GM21515 (cell line): ENCODE data around the gene EML4.
"Not testable (repeated sequence)": the region's sequence is repeated elsewhere in the genome, so short reads cannot be mapped to it uniquely, and the experiment has no call there.

Experiments used
- ATAC-seq: cut with Tn5 transposase; IDR thresholded peaks from one replicate; pipeline ENCODE4 v1.9.1; 2021; ENCODE audit not compliant: unreplicated experiment

Gene EML4

GRCh38 chr2:42250925-42251324, 81.8 kb downstream of the EML4 start:
- no peak for ATAC-seq

GRCh38 chr2:42252464-42252863, 83.3 kb downstream of the EML4 start:
- ATAC-seq: no peak

DNA sequence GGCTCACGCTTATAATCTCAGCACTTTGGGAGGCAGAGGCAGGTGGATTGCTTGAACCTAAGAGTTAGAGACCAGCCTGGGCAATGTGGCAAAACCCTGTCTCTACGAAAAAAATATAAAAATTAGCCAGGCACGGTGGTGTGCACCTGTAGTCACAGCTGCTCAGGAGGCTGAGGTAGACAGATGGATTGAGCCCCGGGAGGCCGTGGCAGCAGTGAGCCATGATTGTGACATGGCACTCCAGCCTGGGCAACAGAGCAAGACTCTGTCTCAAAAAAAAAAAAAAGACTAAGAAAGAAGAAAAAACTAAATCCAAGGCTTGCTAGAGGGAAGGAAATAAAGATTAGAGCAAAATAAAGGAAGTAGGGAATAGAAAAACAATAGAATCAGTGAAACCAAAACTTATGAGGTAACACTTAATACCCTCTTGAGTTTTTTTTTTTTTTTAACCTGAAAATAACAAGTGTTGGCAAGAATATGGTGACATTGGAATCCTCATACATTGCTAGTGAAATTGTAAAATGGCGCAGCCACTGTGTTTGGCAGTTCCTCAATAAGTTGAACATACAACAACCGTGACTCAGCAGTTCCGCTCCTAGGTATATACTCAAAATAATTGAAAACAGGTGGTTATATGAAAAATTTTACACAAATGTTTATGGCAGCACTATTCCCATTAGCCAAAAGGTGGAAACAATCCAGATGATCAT, 85.2 kb downstream of the EML4 start:
- no peak for ATAC-seq

DNA sequence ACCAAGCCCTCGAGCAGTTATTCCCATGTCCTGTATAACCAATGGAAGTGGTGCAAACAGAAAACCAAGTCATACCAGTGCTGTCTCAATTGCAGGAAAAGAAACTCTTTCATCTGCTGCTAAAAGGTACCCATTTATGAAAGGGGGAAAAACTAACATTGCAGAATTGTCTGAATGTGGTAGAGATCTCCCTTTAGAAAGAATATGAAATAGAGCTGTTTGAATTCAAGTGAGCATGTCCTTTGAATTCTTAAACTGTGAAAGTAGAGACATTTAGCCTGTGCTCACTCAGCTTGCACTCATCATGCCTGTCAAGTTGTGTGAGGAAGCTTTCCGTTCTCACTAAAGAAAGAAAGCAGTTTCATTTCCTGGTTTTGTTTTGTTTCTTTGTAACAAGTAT, 87.4 kb downstream of the EML4 start:
- peak; percentile 79 for ATAC-seq

- no peak for ATAC-seq
These were observed 92.5 kb downstream of the EML4 start for GRCh38 chr2:42261518-42262195.

GRCh38 chr2:42266236-42266635, 97.1 kb downstream of the EML4 start:
- ATAC-seq: no peak

DNA sequence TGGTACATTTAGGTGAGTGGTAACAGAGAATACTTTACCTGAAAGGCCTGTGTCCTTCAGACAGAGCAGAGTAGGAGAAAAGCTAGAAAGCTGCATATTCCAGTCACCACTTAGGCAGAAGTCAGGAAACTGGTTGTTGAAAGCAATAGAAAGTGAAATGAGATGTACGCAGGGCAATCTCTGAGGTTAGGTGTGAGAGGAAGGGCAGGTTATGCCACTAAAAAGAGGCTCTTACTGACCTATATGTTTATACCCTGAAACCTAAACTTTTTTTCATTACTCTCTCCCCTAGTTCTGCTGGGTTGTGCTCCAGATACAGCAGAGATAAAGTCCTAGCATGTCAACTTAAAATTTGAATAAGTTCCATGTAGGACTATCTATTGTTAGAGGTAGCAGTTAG, 98.4 kb downstream of the EML4 start:
- no peak for ATAC-seq

- ATAC-seq: no peak
These were observed 99.5 kb downstream of the EML4 start for GRCh38 chr2:42268528-42269151.

GRCh38 chr2:42270757-42271156, 101.6 kb downstream of the EML4 start:
- no peak for ATAC-seq

- ATAC-seq: not testable (repeated sequence)
These were observed 102.1 kb downstream of the EML4 start for GRCh38 chr2:42271246-42271645.

- ATAC-seq: no peak
These were observed 105.7 kb downstream of the EML4 start for GRCh38 chr2:42274863-42275262.

DNA sequence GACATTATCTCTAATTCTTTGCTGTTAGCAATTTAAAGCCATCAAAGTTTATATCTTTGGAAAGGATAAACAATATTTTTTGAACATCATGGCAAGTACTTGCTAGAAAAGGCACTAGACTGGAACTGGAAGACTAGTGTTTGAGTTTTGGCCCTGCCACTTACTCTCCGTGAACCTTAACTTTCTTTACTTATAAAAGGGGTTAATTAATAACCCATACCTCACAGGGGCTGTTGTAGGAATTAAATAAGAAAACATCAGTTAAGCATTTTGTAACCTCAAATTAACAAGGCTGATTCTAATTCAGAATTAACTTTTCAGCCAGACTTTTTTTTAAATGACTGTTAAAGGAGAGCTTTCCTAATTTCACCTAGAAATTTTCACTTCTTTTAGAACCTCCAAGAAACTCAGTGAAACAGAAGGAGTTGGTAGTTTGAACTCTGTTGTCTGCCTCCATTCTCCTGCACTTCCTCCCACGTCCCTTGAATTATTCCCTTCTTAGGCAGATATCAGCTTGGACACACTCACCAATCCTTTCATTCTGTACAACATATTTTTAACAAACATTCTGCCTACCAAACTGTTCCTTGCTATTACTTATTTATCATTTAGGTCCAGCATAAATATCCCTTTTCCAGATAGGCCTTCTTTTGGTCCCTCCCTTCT, 112.4 kb downstream of the EML4 start:
- ATAC-seq: no peak

- no peak for ATAC-seq
These were observed 114.9 kb downstream of the EML4 start for GRCh38 chr2:42284019-42284418.

DNA sequence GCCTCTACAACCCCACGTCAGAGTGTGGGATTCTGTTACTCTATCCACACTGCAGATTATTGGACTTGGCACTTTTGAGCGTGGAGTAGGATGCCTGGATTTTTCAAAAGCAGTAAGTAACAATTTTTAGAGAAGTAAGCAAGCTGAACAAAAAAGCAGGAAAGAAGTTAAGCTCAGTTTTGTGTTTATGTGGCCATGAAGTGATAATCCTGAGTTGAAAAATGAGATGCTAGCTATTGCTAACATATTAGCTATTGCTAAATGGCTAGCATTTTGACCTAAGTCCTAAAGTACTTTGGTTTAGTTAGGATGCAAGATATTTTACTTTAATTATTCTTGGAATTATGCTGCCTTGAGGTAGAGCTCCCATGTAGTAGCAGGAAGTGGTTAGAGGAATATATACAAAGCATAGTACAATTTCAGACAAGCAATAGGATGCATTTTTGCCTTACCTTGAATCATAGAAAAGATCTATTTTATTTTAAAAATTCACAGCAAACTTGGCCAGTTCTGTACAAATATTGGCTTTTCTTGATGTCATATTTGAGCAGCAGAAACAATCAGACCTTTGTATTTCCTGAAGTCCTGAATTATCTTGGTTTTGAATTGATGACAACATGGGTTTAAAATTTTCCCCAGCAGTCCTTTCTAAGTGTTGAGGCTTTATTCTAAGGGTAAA, 117.3 kb downstream of the EML4 start:
- ATAC-seq: no peak

- no peak for ATAC-seq
These were observed 119.7 kb downstream of the EML4 start for GRCh38 chr2:42288811-42289210.

DNA sequence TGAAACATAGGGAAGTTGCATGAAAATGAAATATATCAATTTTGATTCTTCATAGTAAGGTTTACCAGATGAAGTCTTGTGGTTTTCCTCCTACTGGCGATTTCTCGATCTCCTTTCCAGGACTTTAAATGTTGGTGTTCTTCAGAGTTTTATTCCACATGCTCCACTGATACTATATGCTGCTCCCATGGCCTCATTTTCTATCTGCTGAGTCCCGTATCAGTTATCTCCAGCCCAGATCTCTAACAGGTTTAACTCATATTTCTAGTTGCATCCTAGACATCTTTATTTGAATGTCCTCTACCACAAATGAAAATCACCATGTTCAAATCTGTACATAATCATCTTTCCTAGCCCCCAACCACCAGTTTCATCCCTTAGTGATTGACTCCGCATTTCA, 120.1 kb downstream of the EML4 start:
- no peak for ATAC-seq

GRCh38 chr2:42290005-42290404, 120.9 kb downstream of the EML4 start:
- no peak for ATAC-seq

DNA sequence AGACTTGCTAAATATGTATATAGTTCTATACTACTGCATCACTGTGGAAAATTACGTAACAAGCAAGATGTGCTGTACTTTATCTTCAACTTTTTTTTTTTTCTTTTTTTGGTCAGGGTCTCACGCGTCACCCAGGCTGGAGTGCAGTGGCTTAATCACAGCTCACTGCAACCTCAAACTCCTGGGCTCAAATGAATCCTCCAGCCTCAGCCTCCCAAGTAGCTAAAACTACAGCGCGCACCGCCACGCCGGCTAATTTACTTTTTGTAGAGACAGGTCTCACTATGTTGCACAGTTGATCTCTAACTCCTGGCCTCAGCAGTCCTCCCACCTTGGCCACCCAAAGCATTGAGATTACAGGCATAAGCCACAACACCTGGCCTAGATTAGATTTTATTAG, 123.9 kb downstream of the EML4 start:
- no peak for ATAC-seq

- no peak for ATAC-seq
These were observed 127.1 kb downstream of the EML4 start for GRCh38 chr2:42296226-42296625.

GRCh38 chr2:42297322-42297936, 128.3 kb downstream of the EML4 start:
- ATAC-seq: no peak

DNA sequence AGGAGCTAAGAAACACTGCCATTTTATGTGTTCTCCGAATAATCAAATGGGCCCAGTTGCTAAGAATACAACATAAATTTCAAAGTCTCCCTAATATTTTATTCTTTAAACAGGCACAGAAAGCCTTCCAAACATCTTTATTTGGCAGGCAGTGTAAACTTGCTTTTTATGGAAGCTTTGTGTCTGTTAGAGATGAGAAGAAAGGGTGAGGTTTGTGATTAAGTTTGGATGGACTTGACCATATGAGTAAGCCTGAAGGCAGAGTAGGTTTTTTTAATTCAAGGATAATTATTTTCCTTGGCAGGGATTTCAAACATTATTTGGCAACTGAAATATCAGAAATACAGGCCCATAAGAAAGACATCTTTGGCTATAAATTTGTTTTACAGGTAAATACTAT, 129.0 kb downstream of the EML4 start:
- ATAC-seq: no peak
